ENCODE data around the gene EFNA1. TPM values are rescaled to one million over a fixed set of nuclear protein-coding genes. Genes with fewer than 3 reads are reported as not detected.
A peak's percentile ranks its signal among the peaks of the same experiment; 100 is the strongest.

Gene EFNA1
- total and polyA plus RNA-seq, 2 of the 13 experiments (the other 11 are each of a cell fraction or from before 2014, with no cell fraction given), result 81.8 to 874 TPM

GRCh38 chr1:155137154-155137949 lies 9.7 kb downstream of the EFNA1 start:
- FAIRE-seq (no peak), DNase-seq (ENCODE audit: low spot score) (no peak), ATAC-seq (no peak)
- no peaks in the 10 kb centered on the region for H3K9me3 ChIP-seq (ENCODE audit: low read length)
- whole genome bisulfite sequencing (ENCODE audit: low lambda C conversion rate), result 95% methylated on average over 5 of the region's 6 CpGs
- ChIA-PET POLR2A (interaction anchor here (1.0 to 7.4 kb wide), 5 partner anchors 8 to 114 kb away, joined by 3 to 144 read pairs (median 5); partner anchors contain the start of gene EFNA1), CTCF (ENCODE audit: low intra/inter-chr PET ratio, low total read pairs) (no interaction called here)
- H4K20me1 ChIP-seq (ENCODE audit: insufficient read depth, low read length), result peaks cover 30% of the 10 kb centered on the region
- no peaks in the 10 kb centered on the region; a peak in 1 of 5 replicates for H3K27me3 ChIP-seq (ENCODE audit: control insufficient read depth in 1 of 2, insufficient read depth in 2 of 2, low read length in 2 of 2)
- no TSS peak for BruUV-seq (replicated peaks)
- H3K27ac ChIP-seq (ENCODE audit: extremely low read length, insufficient read depth, low read length), result peak overlapping the region; percentile 51
- H3K4me3 ChIP-seq (replicated peaks in 1 of 3; ENCODE audit: insufficient read depth in 1 of 3, low read depth in 2 of 3, low read length in 3 of 3), result peak overlapping the region; percentile 21 to 66 (median 38); a peak in 4 of 6 replicates
- peak overlapping the region; percentile 89 for H3K4me2 ChIP-seq (ENCODE audit: low read depth, low read length)
- in situ Hi-C loops (cut with HindIII; ENCODE audit: extremely low pct_ligation_motif_present, low pct_unique_long_range_greater_than_20kb), result no loop called here
- peak overlapping the region; percentile 53; the same call in 1 of the 2 replicates for H3K9ac ChIP-seq (ENCODE audit: insufficient read depth, low read depth, low read length)
- peaks cover 71% of the 10 kb centered on the region for H3K4me1 ChIP-seq (ENCODE audit: insufficient read depth, low read length)
- H2AFZ ChIP-seq (ENCODE audit: low read length), result no peak overlapping the region
- peaks cover 11 to 30% of the 10 kb centered on the region in 2 experiments for H3K36me3 ChIP-seq (replicated peaks in 1 of 2; ENCODE audit: control insufficient read depth in 1 of 2, insufficient read depth in 2 of 2, low read length in 2 of 2)
- intact Hi-C loops (cut with micrococcal nuclease; ENCODE audit: unreplicated experiment), result no loop called here
- H3K79me2 ChIP-seq (ENCODE audit: insufficient read depth, low read length), result peaks cover 39% of the 10 kb centered on the region
- no peak for TF ChIP-seq ZNF839 (CRISPR knock-in tag; IDR thresholded peaks at IDR 0.05; ENCODE audit: borderline replicate concordance)
- no peak for TF ChIP-seq ZNF652 (CRISPR knock-in tag; IDR thresholded peaks at IDR 0.05; ENCODE audit: borderline replicate concordance, low read depth)
- no peak for TF ChIP-seq ZFP36 (IDR thresholded peaks at IDR 0.05; ENCODE audit: borderline replicate concordance, low read depth, low read length, partially characterized antibody)
- TF ChIP-seq PAX8 (CRISPR knock-in tag; IDR thresholded peaks at IDR 0.05; ENCODE audit: borderline replicate concordance), result no peak
- TF ChIP-seq NFKB2 (CRISPR knock-in tag; IDR thresholded peaks at IDR 0.05; ENCODE audit: borderline replicate concordance), result no peak
- TF ChIP-seq POLR2G (IDR thresholded peaks at IDR 0.05; ENCODE audit: low read depth, low read length), result peak; percentile 16; the same call in 1 of the 2 replicates
- no peak for TF ChIP-seq TEAD3 (CRISPR knock-in tag; optimal IDR thresholded peaks at IDR 0.05; ENCODE audit: borderline replicate concordance)
- TF ChIP-seq RELA (CRISPR knock-in tag; IDR thresholded peaks at IDR 0.05), result no peak
- TF ChIP-seq RBM22 (optimal IDR thresholded peaks at IDR 0.05; ENCODE audit: low read length), result peak; percentile 49
- TF ChIP-seq POGZ (CRISPR knock-in tag; IDR thresholded peaks at IDR 0.05), result no peak
- TF ChIP-seq DNMT3B (CRISPR knock-in tag; conservative IDR thresholded peaks at IDR 0.05), result no peak
- no peak for TF ChIP-seq ZMYM3 (CRISPR knock-in tag; IDR thresholded peaks at IDR 0.05)
- no peak for TF ChIP-seq ZNF619 (CRISPR knock-in tag; IDR thresholded peaks at IDR 0.05)
- no peak for TF ChIP-seq BHLHE40 (IDR thresholded peaks at IDR 0.05; ENCODE audit: low read length)
- peak; percentile 8; the same call in 1 of the 2 replicates for TF ChIP-seq AKAP8 (CRISPR knock-in tag; IDR thresholded peaks at IDR 0.05)
- TF ChIP-seq CHD2 (IDR thresholded peaks at IDR 0.05; ENCODE audit: low read depth, low read length), result no peak
- no peak for TF ChIP-seq ZNF816 (CRISPR knock-in tag; IDR thresholded peaks at IDR 0.05; ENCODE audit: borderline replicate concordance)
- 0 out of 2 replicates have a peak, but pooled peaks have one; percentile 21 for TF ChIP-seq ZHX1 (CRISPR knock-in tag; IDR thresholded peaks at IDR 0.05; ENCODE audit: low read depth)
- no peak for TF ChIP-seq ETV5 (CRISPR knock-in tag; IDR thresholded peaks at IDR 0.05; ENCODE audit: borderline replicate concordance)
- no peak for TF ChIP-seq TOPORS (CRISPR knock-in tag; IDR thresholded peaks at IDR 0.05)
- TF ChIP-seq ZNF670 (CRISPR knock-in tag; IDR thresholded peaks at IDR 0.05; ENCODE audit: borderline replicate concordance), result no peak
- no peak for TF ChIP-seq ERF (CRISPR knock-in tag; IDR thresholded peaks at IDR 0.05)
- TF ChIP-seq GABPB1 (CRISPR knock-in tag; IDR thresholded peaks at IDR 0.05), result no peak

Measured in HepG2 (cell line).